ENCODE measurements around the gene EYS. TPM values are rescaled to one million over a fixed set of nuclear protein-coding genes. Genes with fewer than 3 reads are reported as not detected.
"Not testable (repeated sequence)": the region's sequence is repeated elsewhere in the genome, so short reads cannot be mapped to it uniquely, and the experiment has no call there.

EYS gene
- total and polyA plus RNA-seq, 2 experiments from 2014 or later, result under 0.01 to 0.15 TPM

GRCh38 chr6:63739094-63739687 is 1967.8 kb downstream of the EYS start:
- Histone ChIP-seq H3K4me1 (ENCODE audit: low read depth) (peaks cover 11% of the 10 kb centered on the region), H3K9me3 (ENCODE audit: low read depth) (no peaks in the 10 kb centered on the region), H3K4me3 (no peak overlapping the region), H3K27ac (no peak overlapping the region), H3K27me3 (no peaks in the 10 kb centered on the region), H3K36me3 (no peaks in the 10 kb centered on the region)
- TF ChIP-seq CTCF (IDR thresholded peaks at IDR 0.05; ENCODE audit: low read depth, low read length), result no peak
- DNase-seq (ENCODE audit: low read depth in 1 of 2, low spot score in 1 of 2), result no peak

- not testable (repeated sequence) for H3K27me3 ChIP-seq; H3K4me3 ChIP-seq; H3K9me3 ChIP-seq (ENCODE audit: low read depth); H3K27ac ChIP-seq; H3K36me3 ChIP-seq; DNase-seq (ENCODE audit: low read depth in 1 of 2, low spot score in 1 of 2)
- peaks cover 11% of the 10 kb centered on the region for H3K4me1 ChIP-seq (ENCODE audit: low read depth)
Measured at GRCh38 chr6:63738190-63738589, 1968.8 kb downstream of the EYS start.

- no peak overlapping the region for H3K27ac ChIP-seq
- H3K4me1 ChIP-seq (ENCODE audit: low read depth), result no peaks in the 10 kb centered on the region
- DNase-seq (ENCODE audit: low read depth in 1 of 2, low spot score in 1 of 2), result no peak
- no peak overlapping the region for H3K4me3 ChIP-seq
- no peak for TF ChIP-seq CTCF (IDR thresholded peaks at IDR 0.05; ENCODE audit: low read depth, low read length)
- no peaks in the 10 kb centered on the region for H3K36me3 ChIP-seq
- H3K9me3 ChIP-seq (ENCODE audit: low read depth), result no peaks in the 10 kb centered on the region
- no peaks in the 10 kb centered on the region for H3K27me3 ChIP-seq
Measured at GRCh38 chr6:63734923-63735322, 1972.1 kb downstream of the EYS start.

GRCh38 chr6:63732336-63732735 is 1974.7 kb downstream of the EYS start:
- H3K4me3 ChIP-seq, result no peak overlapping the region
- H3K27me3 ChIP-seq, result no peaks in the 10 kb centered on the region
- H3K4me1 ChIP-seq (ENCODE audit: low read depth), result no peaks in the 10 kb centered on the region
- no peak for DNase-seq (ENCODE audit: low read depth in 1 of 2, low spot score in 1 of 2)
- H3K27ac ChIP-seq, result no peak overlapping the region
- TF ChIP-seq CTCF (IDR thresholded peaks at IDR 0.05; ENCODE audit: low read depth, low read length), result no peak
- no peaks in the 10 kb centered on the region for H3K9me3 ChIP-seq (ENCODE audit: low read depth)
- H3K36me3 ChIP-seq, result no peaks in the 10 kb centered on the region

GRCh38 chr6:63731930-63732329 is 1975.1 kb downstream of the EYS start:
- Histone ChIP-seq H3K4me3 (no peak overlapping the region), H3K36me3 (no peaks in the 10 kb centered on the region), H3K4me1 (ENCODE audit: low read depth) (no peaks in the 10 kb centered on the region), H3K27ac (no peak overlapping the region), H3K27me3 (no peaks in the 10 kb centered on the region), H3K9me3 (ENCODE audit: low read depth) (no peaks in the 10 kb centered on the region)
- DNase-seq (ENCODE audit: low read depth in 1 of 2, low spot score in 1 of 2), result no peak
- TF ChIP-seq CTCF (IDR thresholded peaks at IDR 0.05; ENCODE audit: low read depth, low read length), result no peak

- Histone ChIP-seq H3K9me3 (ENCODE audit: low read depth) (no peaks in the 10 kb centered on the region), H3K36me3 (no peaks in the 10 kb centered on the region), H3K4me3 (no peak overlapping the region), H3K27me3 (no peaks in the 10 kb centered on the region), H3K4me1 (ENCODE audit: low read depth) (no peaks in the 10 kb centered on the region), H3K27ac (no peak overlapping the region)
- TF ChIP-seq CTCF (IDR thresholded peaks at IDR 0.05; ENCODE audit: low read depth, low read length), result no peak
- DNase-seq (ENCODE audit: low read depth in 1 of 2, low spot score in 1 of 2), result no peak
Measured at GRCh38 chr6:63730311-63730710, 1976.7 kb downstream of the EYS start.

Measured in cardiac muscle cell (in vitro differentiated cells and primary cell).